ENCODE data around the gene LAD1.

Gene LAD1

GRCh38 chr1:201366696-201367095 lies 32.4 kb downstream of the LAD1 start:
- Histone ChIP-seq H3K4me2 (ENCODE audit: low read depth, low read length, poor library complexity, severe bottlenecking) (no peak overlapping the region), H3K4me1 (ENCODE audit: insufficient read depth, low read length, poor library complexity, severe bottlenecking) (no peaks in the 10 kb centered on the region), H3F3A (ENCODE audit: low read depth) (no peaks in the 10 kb centered on the region), H2AFZ (ENCODE audit: low read length) (no peak overlapping the region), H3K4me3 (ENCODE audit: low read length, poor library complexity, severe bottlenecking) (no peak overlapping the region), H3K79me2 (ENCODE audit: insufficient read depth, low read length) (no peaks in the 10 kb centered on the region), H3K9me2 (replicated peaks; ENCODE audit: low read depth, low read length) (no peaks in the 10 kb centered on the region), H4K20me1 (ENCODE audit: insufficient read depth, low read length, poor library complexity, severe bottlenecking) (no peaks in the 10 kb centered on the region), H3K9ac (ENCODE audit: low read depth, low read length, poor library complexity, severe bottlenecking) (no peak overlapping the region), H3K36me3 (ENCODE audit: insufficient read depth, low read length) (no peaks in the 10 kb centered on the region), H3K9me3 (ENCODE audit: insufficient read depth, low read depth, low read length) (no peaks in the 10 kb centered on the region), H3K27me3 (ENCODE audit: insufficient read depth, low read length, poor library complexity, severe bottlenecking) (no peaks in the 10 kb centered on the region)
- TF ChIP-seq EZH2phosphoT487 (IDR thresholded peaks at IDR 0.05; ENCODE audit: borderline replicate concordance) (no peak), CTCF (conservative IDR thresholded peaks at IDR 0.05; ENCODE audit: low read length) (no peak)

- no peaks in the 10 kb centered on the region for H3K9me3 ChIP-seq (ENCODE audit: insufficient read depth, low read depth, low read length)
- no peak overlapping the region for H2AFZ ChIP-seq (ENCODE audit: low read length)
- H3K79me2 ChIP-seq (ENCODE audit: insufficient read depth, low read length): no peaks in the 10 kb centered on the region
- H3K27me3 ChIP-seq (ENCODE audit: insufficient read depth, low read length, poor library complexity, severe bottlenecking): no peaks in the 10 kb centered on the region
- TF ChIP-seq EZH2phosphoT487 (IDR thresholded peaks at IDR 0.05; ENCODE audit: borderline replicate concordance) (no peak), CTCF (conservative IDR thresholded peaks at IDR 0.05; ENCODE audit: low read length) (no peak)
- no peaks in the 10 kb centered on the region for H3K36me3 ChIP-seq (ENCODE audit: insufficient read depth, low read length)
- no peaks in the 10 kb centered on the region for H3K4me1 ChIP-seq (ENCODE audit: insufficient read depth, low read length, poor library complexity, severe bottlenecking)
- no peaks in the 10 kb centered on the region for H4K20me1 ChIP-seq (ENCODE audit: insufficient read depth, low read length, poor library complexity, severe bottlenecking)
- no peak overlapping the region for H3K9ac ChIP-seq (ENCODE audit: low read depth, low read length, poor library complexity, severe bottlenecking)
- H3K4me2 ChIP-seq (ENCODE audit: low read depth, low read length, poor library complexity, severe bottlenecking): no peak overlapping the region
- no peaks in the 10 kb centered on the region for H3F3A ChIP-seq (ENCODE audit: low read depth)
- no peaks in the 10 kb centered on the region for H3K9me2 ChIP-seq (replicated peaks; ENCODE audit: low read depth, low read length)
- H3K4me3 ChIP-seq (ENCODE audit: low read length, poor library complexity, severe bottlenecking): no peak overlapping the region
Observed at GRCh38 chr1:201365251-201365650, 33.9 kb downstream of the LAD1 start.

GRCh38 chr1:201364808-201365105 lies 34.4 kb downstream of the LAD1 start:
- TF ChIP-seq CTCF (conservative IDR thresholded peaks at IDR 0.05; ENCODE audit: low read length) (no peak), EZH2phosphoT487 (IDR thresholded peaks at IDR 0.05; ENCODE audit: borderline replicate concordance) (no peak)
- H3K4me2 ChIP-seq (ENCODE audit: low read depth, low read length, poor library complexity, severe bottlenecking): no peak overlapping the region

More at GRCh38 chr1:201364808-201365105, 34.4 kb downstream of the LAD1 start:
- Histone ChIP-seq H3K36me3 (ENCODE audit: insufficient read depth, low read length) (no peaks in the 10 kb centered on the region), H3K9ac (ENCODE audit: low read depth, low read length, poor library complexity, severe bottlenecking) (no peak overlapping the region), H3F3A (ENCODE audit: low read depth) (no peaks in the 10 kb centered on the region), H3K4me1 (ENCODE audit: insufficient read depth, low read length, poor library complexity, severe bottlenecking) (no peaks in the 10 kb centered on the region), H3K4me3 (ENCODE audit: low read length, poor library complexity, severe bottlenecking) (no peak overlapping the region), H3K27me3 (ENCODE audit: insufficient read depth, low read length, poor library complexity, severe bottlenecking) (no peaks in the 10 kb centered on the region), H3K9me2 (replicated peaks; ENCODE audit: low read depth, low read length) (no peaks in the 10 kb centered on the region), H3K79me2 (ENCODE audit: insufficient read depth, low read length) (no peaks in the 10 kb centered on the region), H3K9me3 (ENCODE audit: insufficient read depth, low read depth, low read length) (no peaks in the 10 kb centered on the region), H4K20me1 (ENCODE audit: insufficient read depth, low read length, poor library complexity, severe bottlenecking) (no peaks in the 10 kb centered on the region), H2AFZ (ENCODE audit: low read length) (no peak overlapping the region)
